IPS DF 4.7 (cell line): ENCODE measurements around the gene PPBP.

ENCODE experiments used
- DNase-seq: peaks from one replicate; pipeline ENCODE4 v3.0.0-alpha.2; 2013; ENCODE audit warnings: low spot score; ENCODE audit errors: extremely low read depth

PPBP gene, protein sequence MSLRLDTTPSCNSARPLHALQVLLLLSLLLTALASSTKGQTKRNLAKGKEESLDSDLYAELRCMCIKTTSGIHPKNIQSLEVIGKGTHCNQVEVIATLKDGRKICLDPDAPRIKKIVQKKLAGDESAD

DNA sequence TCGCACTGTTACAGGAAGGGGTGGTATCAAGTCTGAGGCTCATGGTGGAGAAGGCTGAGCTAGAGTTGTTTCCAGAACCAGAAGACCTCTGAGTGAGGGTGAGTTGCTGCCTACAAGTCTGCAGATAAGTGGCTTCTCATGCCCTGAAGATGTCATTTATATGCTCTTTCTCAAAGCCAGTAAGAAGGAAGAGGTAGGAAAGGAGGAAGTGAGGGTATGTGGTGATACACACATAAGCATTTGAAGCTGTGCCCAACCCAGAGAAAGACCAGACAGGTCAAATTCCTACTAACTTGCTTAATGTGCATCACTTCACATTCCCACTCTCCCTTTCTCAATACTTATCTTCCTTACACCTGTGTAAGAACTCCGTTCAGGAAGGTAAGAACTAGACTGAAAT lies at the start of gene PPBP:
Gene PPBP (minus strand): TSS at position 130 of the 400 bp plus-strand sequence. CDS start 87 bp downstream, at position 43.
- no peak for DNase-seq

DNA sequence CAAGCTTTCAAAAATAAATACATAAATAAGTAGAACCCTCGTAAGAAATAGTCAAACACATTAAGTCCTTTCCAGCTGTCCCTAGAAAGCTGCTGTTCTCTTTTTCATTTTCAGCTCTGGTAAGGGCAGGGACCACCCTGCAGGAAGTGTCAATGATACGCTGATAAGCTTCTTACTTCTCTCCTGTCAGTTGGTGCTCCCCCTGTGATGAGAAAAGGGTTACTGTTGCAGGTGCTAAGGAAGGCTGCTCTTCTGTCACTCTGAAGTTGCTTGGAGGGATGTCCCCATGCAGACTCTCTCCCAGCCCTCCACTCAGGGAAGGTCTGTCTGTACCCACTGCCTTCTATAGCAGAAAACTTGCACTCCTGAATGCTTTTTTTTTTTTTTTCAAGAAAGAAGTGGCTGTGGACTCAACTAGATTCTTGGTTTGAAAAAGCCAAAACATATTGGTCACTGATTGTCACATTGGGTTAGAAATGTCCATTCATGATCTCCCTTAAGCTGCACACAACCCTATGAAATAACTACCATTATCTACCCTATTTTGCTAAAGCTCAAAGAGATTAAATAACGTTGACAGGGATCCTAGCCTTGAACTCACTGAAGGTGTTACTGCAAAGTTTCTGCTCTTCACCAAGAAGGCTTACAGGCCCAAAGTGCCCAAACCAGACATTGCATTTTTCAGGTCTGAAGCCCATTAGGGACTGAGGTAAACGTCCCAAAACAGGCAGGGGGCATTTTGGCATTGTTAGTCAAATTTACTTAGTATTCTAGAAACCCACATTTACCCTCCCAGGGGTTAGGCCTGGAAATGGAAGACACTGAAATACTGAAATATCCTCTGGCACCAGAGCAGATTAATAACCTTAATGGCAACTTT lies 49.3 kb upstream of the PPBP start:
- no peak for DNase-seq

DNA sequence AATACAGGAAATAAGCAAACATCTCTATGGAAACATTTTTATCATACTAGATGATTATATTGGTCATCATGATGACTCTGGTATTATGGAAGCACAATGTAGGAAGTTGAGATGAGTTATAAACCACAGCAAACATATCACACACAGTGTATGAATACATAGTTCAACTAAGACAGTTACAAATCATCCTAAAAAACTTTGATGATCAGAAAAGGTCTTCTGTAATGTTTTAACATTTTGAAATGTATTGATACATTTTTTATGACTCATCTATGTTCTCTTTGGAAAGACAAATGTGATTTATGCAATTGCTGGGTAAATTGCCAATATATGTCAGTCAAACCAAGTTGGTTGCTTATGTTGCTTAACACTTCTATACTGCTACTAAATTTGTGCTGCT lies 45.7 kb upstream of the PPBP start:
- DNase-seq: no peak

DNA sequence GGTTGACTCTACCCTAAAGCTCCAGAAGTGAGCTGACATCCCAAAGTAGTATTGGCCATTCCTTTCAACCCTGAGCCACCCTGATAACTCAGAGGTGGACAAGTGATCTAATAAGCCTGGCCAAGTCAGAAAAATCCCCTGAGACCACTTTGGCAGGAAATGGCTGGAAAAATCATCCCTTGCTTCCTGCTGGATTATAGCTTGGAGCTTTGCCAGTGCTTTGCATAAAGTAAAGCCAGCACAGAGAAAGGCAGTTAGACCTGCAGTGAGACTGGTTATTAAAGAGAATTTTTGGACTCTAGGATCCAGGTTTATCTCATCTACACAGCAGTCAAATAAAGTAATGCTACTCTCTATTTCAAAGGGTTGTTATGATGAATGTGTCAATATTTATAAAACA lies 44.1 kb upstream of the PPBP start:
- no peak for DNase-seq

DNA sequence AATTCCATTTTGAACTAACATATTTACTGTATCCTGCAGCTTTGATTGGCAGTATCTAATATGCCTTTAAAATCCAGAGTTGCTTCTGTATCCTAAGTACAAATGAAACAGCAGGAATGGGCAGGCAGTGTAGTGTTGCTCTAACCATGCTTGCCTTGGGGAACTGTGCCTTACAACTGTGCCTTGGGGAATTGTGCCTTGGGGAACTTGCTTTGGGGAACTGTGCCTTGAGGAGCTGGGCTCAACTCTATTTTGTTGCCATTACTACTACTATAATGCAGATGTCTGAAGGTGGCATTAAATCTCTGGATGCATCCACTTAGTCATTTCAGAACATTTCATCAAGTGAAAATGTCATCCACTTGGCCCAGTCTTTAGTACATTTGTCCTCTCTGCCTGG lies 43.6 kb upstream of the PPBP start:
- no peak for DNase-seq

DNA sequence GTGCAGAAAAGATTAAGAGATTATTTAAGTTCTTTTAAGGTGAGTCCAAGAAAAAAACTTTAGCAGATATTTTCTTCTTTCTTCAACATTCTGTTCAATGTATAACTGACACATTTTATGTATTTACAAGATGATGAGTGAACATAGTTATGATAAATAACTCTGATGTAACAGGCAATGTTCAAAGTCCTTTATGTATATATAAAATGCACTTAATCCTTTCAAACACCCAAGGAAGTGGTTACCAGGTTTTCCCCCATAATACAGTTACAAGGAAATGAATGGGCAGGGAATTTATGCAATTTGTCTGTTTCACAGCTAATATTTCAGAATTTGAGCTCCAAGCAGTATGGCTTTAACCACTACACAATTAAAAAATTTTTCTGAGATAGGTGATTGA lies 42.3 kb upstream of the PPBP start:
- no peak for DNase-seq

DNA sequence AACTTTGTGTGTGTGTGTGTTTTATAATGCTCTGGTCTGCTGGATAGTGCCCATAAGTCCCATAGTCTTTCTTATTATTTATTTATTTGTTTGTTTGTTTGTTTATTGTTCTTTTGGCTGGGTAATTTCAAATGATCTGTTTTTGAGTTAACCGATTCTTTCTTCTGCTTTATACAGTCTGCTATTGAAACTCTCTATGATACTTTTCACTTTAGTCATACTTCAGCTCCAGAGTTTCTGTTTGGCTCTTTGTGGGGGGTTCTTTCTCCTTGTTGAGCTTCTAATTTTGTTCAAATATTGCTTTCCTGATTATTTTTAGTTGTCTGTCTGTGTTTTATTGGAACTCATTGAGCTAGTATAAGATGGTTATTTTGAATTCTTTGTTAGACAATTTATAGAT lies 40.5 kb upstream of the PPBP start:
- DNase-seq: no peak

DNA sequence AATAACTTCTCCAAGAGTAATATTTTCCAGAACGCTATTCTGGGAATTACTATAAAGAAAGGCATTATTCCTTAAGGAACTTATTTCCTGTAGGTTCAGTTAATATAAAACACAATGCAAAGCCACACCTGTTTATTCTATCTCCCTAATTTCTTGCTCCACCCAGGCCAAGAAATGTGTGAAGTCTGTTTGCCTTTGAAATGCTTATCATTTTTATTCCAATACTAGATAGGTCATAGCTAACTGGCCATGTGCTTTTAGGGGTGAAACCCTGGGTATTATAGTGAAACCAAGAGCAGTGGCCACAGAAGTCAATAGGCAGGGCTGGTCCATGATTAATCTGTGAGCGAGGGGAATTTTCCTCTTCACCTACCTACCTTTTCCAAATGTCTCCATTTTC lies 35.7 kb upstream of the PPBP start:
- no peak for DNase-seq

DNA sequence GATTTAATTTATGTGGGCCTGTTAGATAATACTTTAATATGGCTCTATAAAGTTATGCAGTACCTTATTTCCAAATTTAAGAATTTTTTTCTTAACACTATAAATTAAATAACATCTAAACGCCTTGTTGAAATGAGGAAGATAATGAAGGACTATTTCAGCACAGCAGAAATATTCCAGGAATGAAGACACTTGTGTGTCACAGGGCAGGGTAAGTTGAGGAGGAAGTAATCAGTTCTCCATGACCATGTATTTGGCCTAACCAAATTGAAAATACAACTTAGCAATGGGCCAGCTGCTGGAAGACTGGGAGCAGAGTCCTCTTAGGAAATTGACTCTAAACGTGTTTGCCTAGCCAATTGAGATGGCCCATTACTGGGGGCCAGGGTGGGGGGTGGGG lies 33.6 kb upstream of the PPBP start:
- no peak for DNase-seq

DNA sequence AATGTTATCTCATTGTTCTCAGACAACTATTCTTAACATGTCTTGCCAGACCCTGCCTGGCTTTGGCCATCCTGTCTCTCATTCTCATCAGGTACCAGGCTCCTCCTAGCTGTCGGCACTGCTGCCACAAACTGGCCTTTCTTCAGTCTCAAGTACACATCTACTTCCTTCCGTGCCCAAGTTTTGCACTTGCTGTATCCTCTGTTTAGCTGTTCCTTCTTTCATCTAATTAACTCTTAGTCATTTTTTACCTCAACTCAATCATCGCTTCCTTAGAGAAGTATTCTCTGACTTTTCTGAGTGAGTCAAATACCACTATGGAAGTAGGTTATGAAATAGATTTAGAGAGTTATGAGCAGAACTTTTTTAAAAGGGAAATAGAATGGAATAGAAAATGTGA lies 30.8 kb upstream of the PPBP start:
- DNase-seq: no peak

DNA sequence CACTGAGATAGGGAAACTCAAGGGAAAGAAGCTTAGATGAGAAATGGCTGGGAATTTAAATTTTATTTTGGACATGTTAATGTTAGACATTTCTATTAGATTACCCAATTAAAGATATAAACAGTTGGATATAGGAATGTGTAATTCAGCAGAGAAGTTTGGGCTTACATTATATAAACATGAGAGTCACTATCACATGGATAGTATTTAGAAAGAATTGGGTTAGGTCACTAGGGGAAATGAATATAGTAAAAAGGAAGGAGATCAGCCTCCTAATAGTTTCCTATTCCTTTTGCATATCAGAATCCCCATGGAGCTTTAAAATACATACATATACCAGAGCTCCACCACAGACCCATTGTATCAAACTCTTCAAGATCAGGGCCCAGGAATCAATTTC lies 30.1 kb upstream of the PPBP start:
- no peak for DNase-seq

DNA sequence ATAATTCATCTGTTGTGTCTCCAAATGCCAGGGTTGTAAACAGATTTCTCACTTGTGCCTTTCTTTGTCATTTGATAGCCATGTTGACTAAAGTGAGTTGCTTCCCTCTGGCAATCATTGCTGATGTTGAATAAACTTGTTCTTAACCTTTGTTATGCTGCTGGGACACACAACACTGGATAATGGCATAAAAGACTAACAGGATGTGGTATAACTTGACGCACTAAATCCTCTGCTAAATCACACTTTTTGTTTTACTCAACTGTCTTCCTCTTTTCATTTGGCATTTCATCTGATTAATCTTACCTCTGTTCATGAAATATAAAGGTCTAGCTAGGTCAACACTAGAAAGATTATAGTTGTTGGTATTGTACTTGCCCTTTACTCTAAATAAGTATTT lies 28.1 kb upstream of the PPBP start:
- no peak for DNase-seq

DNA sequence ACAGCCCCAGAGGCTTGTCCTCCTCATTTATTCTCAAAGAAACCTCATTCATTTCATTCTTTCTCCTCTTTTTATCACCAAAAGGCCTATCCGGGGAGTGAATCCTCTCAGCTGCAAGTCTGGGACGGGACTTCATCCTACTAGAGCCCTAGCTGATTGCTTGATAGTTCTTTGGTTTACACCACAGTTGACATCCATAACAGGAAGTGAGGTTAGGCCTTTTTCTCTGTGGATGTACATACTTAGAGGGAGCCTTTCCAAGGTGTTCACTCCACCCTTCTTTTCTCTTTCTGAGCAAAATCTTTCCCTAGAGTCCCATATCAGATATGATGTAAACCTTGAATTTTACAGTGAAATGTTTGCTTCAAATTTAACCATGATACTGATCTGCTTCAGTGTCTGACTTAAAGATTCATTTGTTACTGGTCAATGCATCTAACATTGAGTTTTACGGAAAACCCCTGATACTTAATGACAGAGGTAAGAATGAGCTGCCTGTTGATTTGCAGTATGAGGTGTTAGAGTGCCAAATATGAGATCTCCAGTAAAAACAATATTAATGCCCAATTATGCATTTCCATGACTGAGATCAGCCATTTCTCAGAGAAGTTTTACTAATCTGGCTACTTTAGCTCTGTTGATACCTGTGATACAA lies 27.3 kb upstream of the PPBP start:
- no peak for DNase-seq

DNA sequence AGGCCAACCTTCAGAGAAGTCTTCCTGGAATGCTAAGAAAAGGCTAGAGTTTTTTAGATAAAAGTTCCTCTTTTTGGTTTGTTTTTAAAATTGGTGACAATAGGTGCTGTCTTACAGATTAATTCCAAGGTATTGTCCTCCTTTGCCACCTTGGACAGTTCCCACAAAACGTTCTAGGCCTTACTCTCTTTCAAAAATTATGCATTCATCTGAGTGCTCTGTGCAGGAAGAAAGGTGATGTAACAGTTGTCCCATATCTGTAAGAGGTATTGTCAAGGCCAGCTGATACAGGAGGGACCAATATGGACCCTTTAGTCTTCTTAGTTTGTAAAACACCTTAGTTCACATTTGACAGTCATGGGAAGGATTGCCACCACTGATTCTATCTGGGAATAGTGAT lies 26.3 kb upstream of the PPBP start:
- no peak for DNase-seq

DNA sequence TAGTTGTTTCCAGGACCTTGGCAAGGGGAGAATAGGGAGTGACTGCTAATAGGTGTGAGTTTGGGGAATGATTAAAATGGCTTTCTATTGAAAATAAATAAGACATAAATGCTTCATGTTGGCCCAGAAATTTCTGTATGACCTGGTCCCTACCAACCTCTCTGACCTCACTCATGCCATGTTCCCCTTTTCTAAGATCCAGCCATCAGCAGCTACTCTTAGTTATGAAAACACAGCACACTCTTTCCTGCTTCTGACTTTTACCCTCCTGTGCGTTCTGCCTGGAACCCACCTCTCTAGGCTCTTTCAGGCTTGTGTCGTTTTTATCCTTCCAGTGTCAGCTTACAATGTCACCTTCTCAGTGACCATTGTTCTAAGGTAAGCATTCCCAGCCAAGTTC lies 25.3 kb upstream of the PPBP start:
- DNase-seq: no peak

DNA sequence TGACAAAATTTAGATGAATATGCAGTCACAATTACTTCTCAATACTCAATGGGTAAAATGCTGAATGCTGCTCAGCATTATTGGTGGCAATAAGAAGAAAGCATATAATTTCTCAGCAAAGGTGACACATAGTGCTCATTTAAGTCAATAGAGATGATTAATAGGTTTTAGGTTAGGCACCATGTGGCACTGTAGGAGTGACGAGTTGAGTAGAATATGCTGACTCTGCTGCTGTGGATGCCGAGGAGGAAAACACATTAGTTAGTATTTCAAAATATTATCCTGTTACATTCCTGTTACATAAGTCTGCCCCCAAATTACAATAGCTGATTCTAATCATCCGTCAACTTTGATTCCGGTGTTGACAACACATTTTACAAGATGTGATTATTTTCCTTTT lies 24.1 kb upstream of the PPBP start:
- DNase-seq: no peak

DNA sequence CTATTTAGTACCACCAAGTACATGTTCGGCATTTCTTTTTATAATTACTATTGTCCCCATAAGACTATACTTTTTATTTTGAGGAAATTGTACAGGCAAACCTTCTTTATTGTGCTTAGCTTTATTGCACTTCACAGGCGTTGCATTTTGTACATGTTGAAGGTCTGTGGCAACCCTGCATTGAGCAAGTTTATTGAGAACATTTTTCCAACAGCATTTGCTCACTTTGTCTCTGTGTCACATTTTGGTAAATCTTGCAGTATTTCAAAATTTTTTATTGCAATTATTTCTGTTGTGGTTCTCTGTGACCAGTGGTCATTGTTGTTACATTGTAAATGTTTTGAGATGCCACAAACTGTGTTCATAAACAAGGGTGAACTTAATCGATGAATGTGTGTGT lies 21.3 kb upstream of the PPBP start:
- DNase-seq: no peak

DNA sequence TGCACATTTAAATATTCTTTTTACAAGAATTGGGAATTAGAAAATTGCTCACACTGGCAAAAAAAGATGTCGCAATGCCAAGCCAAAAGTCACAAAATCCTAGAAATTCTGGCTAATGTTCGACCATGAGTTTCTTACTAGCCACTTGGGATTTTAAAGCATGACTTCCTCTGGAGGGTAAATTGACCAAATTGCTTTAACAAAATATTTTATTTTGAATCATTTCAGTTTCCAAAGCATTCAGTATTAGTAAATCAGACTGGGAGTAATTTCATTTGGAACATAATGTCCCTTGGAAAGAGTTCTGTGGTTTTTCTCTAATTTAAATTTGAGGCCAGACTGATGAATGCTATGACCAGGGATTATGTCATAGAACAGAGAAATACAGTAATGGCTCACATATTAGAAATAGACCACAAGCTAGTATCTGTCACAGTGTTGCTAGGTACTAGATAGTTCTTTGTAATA lies 18.1 kb upstream of the PPBP start:
- DNase-seq: no peak

DNA sequence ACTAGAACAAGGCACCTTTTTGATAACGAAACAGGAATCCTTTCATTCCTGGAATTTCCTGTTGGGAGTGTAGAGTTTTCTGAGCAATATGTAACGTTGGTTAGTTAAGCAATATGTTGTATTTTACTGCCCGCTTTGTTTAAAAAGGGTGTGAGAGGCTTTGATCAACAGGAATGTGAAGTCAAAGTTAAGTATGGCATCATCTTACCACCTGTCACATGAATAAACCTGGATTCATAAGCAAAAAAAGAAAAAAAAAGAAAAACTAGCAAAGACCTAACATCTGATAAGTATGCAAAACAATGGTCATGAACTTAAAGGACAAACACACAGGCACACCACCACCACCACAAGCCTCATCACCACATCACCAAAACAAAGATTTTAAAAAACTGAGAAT lies 17.5 kb upstream of the PPBP start:
- no peak for DNase-seq

DNA sequence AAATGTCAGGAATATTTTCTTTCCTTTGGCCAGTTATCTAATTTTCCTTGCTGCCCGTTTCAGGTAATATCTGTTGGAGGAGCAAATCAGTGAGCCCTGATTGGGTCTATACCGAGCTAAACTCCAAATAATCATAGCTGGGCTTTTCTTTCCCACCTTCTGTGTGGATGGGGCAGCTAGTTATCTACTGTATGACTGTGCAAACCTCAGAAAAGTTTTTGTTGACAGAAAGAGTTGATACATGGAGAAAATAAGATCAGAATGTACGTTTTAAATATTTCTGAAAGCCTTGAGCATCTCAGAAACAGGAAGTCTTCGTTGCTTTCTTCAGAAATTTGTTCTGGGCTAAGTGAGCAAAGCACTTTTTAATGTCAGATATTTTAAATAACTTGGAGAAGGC lies 16.7 kb upstream of the PPBP start:
- DNase-seq: no peak

DNA sequence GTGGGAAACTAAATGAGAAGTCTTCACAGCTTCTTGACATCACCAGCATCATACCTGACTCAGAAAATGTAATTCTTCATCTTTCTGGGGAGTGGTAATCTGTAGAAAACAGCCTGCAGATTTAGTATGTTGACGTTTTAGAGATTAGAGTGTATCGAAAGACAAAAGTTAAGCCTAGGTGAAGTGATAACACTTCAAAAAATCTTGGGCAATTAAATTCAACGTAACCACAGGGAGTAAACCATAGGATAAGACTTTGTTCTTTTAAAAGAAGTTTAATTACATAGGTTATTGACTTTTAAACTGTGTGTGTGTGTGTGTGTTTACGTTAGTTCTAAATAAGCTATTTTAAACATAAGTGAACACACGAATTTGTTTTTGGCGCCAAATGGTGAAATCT lies 12.3 kb upstream of the PPBP start:
- no peak for DNase-seq
